Measurements from ENCODE around the gene MTMR8.

The MTMR8 gene

GRCh38 chrX:64291123-64291522 is 104.1 kb downstream of the MTMR8 start:
- DNase-seq, result no peak

GRCh38 chrX:64265265-64265664 is 130.0 kb downstream of the MTMR8 start:
- no peak for DNase-seq

DNA sequence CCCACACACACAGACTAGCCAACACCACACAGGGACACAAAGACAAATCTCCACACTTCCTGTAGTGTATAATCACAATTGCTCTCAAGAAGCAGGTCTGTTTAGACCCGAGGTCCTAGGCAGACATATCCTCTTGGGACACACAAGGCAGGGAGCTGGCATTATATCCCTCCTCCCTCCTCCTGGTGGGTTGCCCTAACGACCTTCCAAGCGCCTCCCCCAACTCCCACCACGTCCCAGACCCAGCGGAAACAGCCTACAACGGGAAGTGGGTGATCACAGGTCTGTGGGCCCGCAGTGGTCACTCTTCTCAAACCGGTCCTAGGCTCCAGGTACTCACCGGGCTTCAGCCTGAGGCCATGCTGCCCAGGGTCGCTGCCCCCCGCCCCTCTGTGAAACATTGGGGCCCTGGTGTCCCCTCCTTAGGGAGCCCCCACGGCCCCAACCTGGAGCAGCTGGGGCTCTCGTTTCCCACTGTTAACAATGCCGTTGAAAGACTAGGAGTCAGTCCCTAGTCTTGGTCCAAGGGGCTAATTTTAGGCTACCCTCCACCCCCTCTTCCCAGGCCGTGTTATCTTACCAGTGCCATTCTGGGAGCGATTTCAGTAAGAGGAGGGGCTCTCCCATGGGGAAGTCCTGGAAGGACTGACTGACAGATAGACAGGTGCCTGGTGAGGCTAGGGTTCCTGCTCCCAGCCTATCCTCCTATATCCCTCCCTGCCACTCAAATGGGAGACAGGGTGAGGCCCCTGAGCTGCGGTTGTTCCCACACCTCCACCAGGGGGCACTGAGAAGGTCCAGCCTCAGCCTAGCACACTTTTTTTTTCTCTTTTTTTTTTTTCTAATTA is 164.9 kb downstream of the MTMR8 start, which contains the start of gene ASB12:
Gene ASB12, minus strand, starts transcription at position 485 of the 848 bp plus-strand sequence. CDS start 4,957 bp downstream, outside the sequence.
- no peak for DNase-seq

DNA sequence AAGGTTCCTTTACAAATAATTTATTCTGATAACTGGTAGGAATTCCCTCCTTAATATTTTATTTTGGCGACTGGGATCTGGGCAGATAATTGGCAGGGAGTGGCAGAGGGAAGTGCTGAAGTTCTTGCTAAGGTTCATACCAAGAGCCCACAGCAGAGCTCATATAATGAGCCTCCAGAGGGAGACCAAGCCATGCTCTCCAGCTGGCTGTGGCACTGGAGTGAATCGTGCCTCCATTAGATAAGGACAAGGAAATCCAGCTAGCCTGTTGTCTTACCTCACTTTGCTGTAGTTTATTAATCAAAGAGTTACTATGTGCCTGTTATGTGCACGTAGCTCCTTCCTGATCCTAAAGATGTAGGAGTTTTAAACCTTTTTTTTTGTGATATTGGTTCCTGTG is 166.1 kb downstream of the MTMR8 start:
- DNase-seq, result no peak

Data from NCI-H510A treated with DMSO at 0.1 percent for 48 hours (cell line).